Panc1 (cell line): ENCODE results near the gene GPC3. TPM values are rescaled to one million over a fixed set of nuclear protein-coding genes. Genes with fewer than 3 reads are reported as not detected.

Source experiments
- ATAC-seq: fragments of 200-7000 bp; cut with Tn5 transposase; 2 replicates; pipeline ENCODE4 v1.9.1; 2020; ENCODE audit warnings: mild to moderate bottlenecking, moderate library complexity
- BruUV-seq: library from RNA; stranded (reverse); fragments of 400-500 nt; replicated peaks from 2 replicates; lab custom pipeline; 2021; lab: Mats Ljungman, UMichigan
- CTCF ChIA-PET: fragments of 300-600 bp; sonication (Branson Sonifier 250); formaldehyde crosslinking; loops from one replicate; lab custom pipeline; 2022; ENCODE audit warnings: antibody characterized with exemption; lab: Charles Lee
- POLR2A ChIA-PET: fragments of 300-600 bp; sonication (Branson Sonifier 250); formaldehyde crosslinking; loops from one replicate; lab custom pipeline; 2022; ENCODE audit warnings: antibody characterized with exemption; lab: Charles Lee
- DNase-seq: peaks from one replicate; pipeline ENCODE4 v3.0.0-alpha.2; 2010; ENCODE audit warnings: low read depth, low spot score
- H3K27ac ChIP-seq: 2 replicates; pipeline ENCODE4 v1.5.1; 2011; ENCODE audit warnings: mild to moderate bottlenecking, low read length, inconsistent platforms
- H3K27me3 ChIP-seq: fragments of 200-500 bp; sonication (Bioruptor generic); 2 replicates; pipeline ENCODE4 v1.6.0; 2014; ENCODE audit warnings: low read length, inconsistent platforms; ENCODE audit not compliant: control insufficient read depth, insufficient read depth
- H3K36me3 ChIP-seq: fragments of 200-500 bp; sonication (Bioruptor generic); 2 replicates; pipeline ENCODE4 v1.5.1; 2014; ENCODE audit warnings: inconsistent platforms, mild to moderate bottlenecking, low read length, moderate library complexity; ENCODE audit not compliant: control insufficient read depth, insufficient read depth
- H3K4me1 ChIP-seq: 2 replicates; pipeline ENCODE4 v1.5.1; 2011; ENCODE audit warnings: inconsistent platforms, mild to moderate bottlenecking, low read length, moderate library complexity; ENCODE audit not compliant: control insufficient read depth, insufficient read depth
- H3K4me3 ChIP-seq, 2 experiments: 2 replicates each; pipeline ENCODE4 v1.5.1; 2011 to 2012; ENCODE audit warnings: low read depth in 2 of 2, low read length in 2 of 2, mild to moderate bottlenecking in 2 of 2, inconsistent platforms in 1 of 2, moderate library complexity in 1 of 2
- H3K9me3 ChIP-seq: fragments of 200-500 bp; sonication (Bioruptor generic); 2 replicates; pipeline ENCODE4 v1.5.1; 2014; ENCODE audit warnings: low read depth, mild to moderate bottlenecking, inconsistent platforms, low read length, moderate library complexity; ENCODE audit not compliant: control insufficient read depth, insufficient read depth
- CTCF ChIP-seq: fragments of 450-650 bp; IDR thresholded peaks from 2 replicates; pipeline ENCODE4 v1.5.1; 2017; ENCODE audit warnings: mild to moderate bottlenecking
- POLR2AphosphoS5 ChIP-seq: IDR thresholded peaks from 2 replicates; pipeline ENCODE4 v1.6.1; 2012; ENCODE audit warnings: mild to moderate bottlenecking, low read depth, low read length, moderate library complexity
- SIN3A ChIP-seq: IDR thresholded peaks from 2 replicates; pipeline ENCODE4 v1.6.1; 2012; ENCODE audit warnings: low read depth, mild to moderate bottlenecking, low read length, moderate library complexity, borderline replicate concordance; ENCODE audit not compliant: insufficient read depth
- TCF7L2 ChIP-seq: IDR thresholded peaks from 2 replicates; pipeline ENCODE4 v1.6.1; 2011; ENCODE audit warnings: mild to moderate bottlenecking, low read depth, low read length, inconsistent platforms
- in situ Hi-C: cut with HindIII; loops from 2 replicates; pipeline ENCODE4 v1.10.0; 2016; ENCODE audit warnings: low sequenced_read_pairs, low pct_unique_long_range_greater_than_20kb
- intact Hi-C: fragments of 100-400 bp; cut with micrococcal nuclease; formaldehyde crosslinking; loops from one replicate; pipeline ENCODE4 v1.10.0; 2022; ENCODE audit not compliant: unreplicated experiment
- total RNA-seq: library from RNA; stranded (reverse); gene quantifications from one replicate; pipeline ENCODE4 v1.2.1, GENCODE V29; 2021; ENCODE audit not compliant: unreplicated experiment
- TF ChIP-seq, protein P1 (sequence below), 2 experiments: IDR thresholded peaks; 2 replicates each; pipeline ENCODE4 v1.6.1; 2011 to 2012; ENCODE audit warnings: low read depth in 2 of 2, control low read depth in 1 of 2, low read length in 1 of 2, mild to moderate bottlenecking in 1 of 2, moderate library complexity in 1 of 2; ENCODE audit not compliant: insufficient read depth in 1 of 2

The GPC3 gene
- total RNA-seq, 1 experiment from 2014 or later = 0.95 TPM

DNA sequence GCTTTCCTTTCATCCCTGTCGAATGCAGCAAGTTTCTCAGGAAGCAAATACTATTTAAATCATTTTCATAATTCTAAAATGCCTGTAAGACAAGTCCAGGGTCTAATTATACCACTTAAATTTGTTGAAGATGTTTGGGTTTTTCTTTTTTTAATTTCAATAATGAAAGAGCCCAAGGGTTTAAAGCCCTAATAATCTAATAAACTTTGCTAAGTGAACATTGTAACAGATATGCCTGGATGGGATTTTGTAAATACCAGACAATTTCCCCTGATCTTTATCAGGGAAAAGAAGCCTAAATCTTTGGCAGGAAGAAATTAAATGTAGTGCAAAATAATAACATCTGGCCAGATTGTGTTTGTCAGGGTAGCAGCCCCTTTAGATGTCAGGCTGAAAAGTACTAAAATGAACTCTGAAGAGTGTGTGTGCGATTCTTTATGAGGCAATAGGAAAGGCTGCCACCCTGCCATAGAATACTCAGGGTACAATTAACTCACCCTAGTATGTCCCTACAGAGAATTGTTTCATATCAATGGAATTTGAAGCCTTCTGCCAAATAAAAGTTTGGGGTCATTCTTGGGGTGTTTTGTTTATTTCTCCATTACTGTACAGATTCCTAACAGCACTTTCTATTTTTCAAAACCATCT, 45.6 kb downstream of the GPC3 start:
- Histone ChIP-seq H3K27ac (no peak overlapping the region), H3K36me3 (no peaks in the 10 kb centered on the region), H3K4me3 (no peak overlapping the region), H3K27me3 (peaks cover 4% of the 10 kb centered on the region; the same call in 1 of the 2 replicates), H3K4me1 (no peaks in the 10 kb centered on the region), H3K9me3 (no peaks in the 10 kb centered on the region)
- in situ Hi-C loops (no loop called here), intact Hi-C loops (no loop called here)
- DNase-seq (no peak), ATAC-seq (no peak)
- POLR2A ChIA-PET = no interaction called here
- no TSS peak for BruUV-seq
- CTCF ChIA-PET = no interaction called here
- TF ChIP-seq SIN3A = no peak
- no peak for TF ChIP-seq TCF7L2
- no peak for TF ChIP-seq POLR2AphosphoS5
- TF ChIP-seq CTCF = no peak
- TF ChIP-seq, protein P1, sequence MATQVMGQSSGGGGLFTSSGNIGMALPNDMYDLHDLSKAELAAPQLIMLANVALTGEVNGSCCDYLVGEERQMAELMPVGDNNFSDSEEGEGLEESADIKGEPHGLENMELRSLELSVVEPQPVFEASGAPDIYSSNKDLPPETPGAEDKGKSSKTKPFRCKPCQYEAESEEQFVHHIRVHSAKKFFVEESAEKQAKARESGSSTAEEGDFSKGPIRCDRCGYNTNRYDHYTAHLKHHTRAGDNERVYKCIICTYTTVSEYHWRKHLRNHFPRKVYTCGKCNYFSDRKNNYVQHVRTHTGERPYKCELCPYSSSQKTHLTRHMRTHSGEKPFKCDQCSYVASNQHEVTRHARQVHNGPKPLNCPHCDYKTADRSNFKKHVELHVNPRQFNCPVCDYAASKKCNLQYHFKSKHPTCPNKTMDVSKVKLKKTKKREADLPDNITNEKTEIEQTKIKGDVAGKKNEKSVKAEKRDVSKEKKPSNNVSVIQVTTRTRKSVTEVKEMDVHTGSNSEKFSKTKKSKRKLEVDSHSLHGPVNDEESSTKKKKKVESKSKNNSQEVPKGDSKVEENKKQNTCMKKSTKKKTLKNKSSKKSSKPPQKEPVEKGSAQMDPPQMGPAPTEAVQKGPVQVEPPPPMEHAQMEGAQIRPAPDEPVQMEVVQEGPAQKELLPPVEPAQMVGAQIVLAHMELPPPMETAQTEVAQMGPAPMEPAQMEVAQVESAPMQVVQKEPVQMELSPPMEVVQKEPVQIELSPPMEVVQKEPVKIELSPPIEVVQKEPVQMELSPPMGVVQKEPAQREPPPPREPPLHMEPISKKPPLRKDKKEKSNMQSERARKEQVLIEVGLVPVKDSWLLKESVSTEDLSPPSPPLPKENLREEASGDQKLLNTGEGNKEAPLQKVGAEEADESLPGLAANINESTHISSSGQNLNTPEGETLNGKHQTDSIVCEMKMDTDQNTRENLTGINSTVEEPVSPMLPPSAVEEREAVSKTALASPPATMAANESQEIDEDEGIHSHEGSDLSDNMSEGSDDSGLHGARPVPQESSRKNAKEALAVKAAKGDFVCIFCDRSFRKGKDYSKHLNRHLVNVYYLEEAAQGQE (IDR thresholded peaks at IDR 0.05; ENCODE audit: insufficient read depth in 1 of 2, low read depth in 2 of 2, low read length in 1 of 2) = no peak

GRCh38 chrX:133938530-133938929, 46.9 kb downstream of the GPC3 start:
- Histone ChIP-seq H3K4me1 (no peaks in the 10 kb centered on the region), H3K4me3 (no peak overlapping the region), H3K27ac (no peak overlapping the region), H3K27me3 (peaks cover 4% of the 10 kb centered on the region; the same call in 1 of the 2 replicates), H3K36me3 (no peaks in the 10 kb centered on the region), H3K9me3 (no peaks in the 10 kb centered on the region)
- ChIA-PET POLR2A (no interaction called here), CTCF (no interaction called here)
- ATAC-seq (no peak), DNase-seq (no peak)
- TF ChIP-seq TCF7L2 (no peak), CTCF (no peak), SIN3A (no peak), POLR2AphosphoS5 (no peak)
- TF ChIP-seq, protein P1 (IDR thresholded peaks at IDR 0.05; ENCODE audit: insufficient read depth in 1 of 2, low read depth in 2 of 2, low read length in 1 of 2) = no peak
- BruUV-seq = no TSS peak
- in situ Hi-C loops (no loop called here), intact Hi-C loops (no loop called here)
